HUDEP-2 (cell line): ENCODE results near the gene LAIR1.
"Not testable (repeated sequence)": the region's sequence is repeated elsewhere in the genome, so short reads cannot be mapped to it uniquely, and the experiment has no call there.

Source experiments
- DNase-seq, 76 experiments: peaks; one replicate each; lab custom pipeline; 2025; ENCODE audit not compliant: unreplicated experiment in 76 of 76; lab: John Stamatoyannopoulos, UW

Gene LAIR1

DNA sequence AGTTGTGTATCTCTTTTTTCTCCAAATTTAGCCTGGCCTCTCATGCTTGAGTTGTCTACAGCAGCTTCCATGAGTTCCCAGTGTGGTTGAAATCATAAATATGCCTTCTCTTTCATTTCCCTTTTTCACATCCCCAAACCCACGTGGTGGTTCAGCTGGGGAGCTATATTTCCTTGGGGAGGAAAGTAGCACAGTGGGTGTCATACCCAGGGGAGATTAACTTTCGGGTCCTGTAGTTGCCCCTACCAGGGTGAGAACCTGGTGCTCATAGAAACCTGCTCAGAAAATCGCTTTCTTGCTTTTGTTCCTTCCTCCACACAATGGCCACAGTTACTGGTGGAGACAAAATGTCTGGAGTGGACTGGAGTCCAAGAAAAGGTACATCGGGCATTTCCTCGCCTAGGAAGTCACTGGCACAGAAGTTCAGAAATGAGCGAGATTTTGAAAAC, 18.8 kb downstream of the LAIR1 start:
- no peak for DNase-seq

- DNase-seq: no peak
Observed at GRCh38 chr19:54343868-54344267, 20.9 kb downstream of the LAIR1 start.

GRCh38 chr19:54341295-54341694, 23.4 kb downstream of the LAIR1 start:
- DNase-seq: no peak

- peak in 6 of 76 experiments; percentile 10 to 40 (median 14) for DNase-seq
Observed at GRCh38 chr19:54339646-54340358, 24.9 kb downstream of the LAIR1 start.

DNA sequence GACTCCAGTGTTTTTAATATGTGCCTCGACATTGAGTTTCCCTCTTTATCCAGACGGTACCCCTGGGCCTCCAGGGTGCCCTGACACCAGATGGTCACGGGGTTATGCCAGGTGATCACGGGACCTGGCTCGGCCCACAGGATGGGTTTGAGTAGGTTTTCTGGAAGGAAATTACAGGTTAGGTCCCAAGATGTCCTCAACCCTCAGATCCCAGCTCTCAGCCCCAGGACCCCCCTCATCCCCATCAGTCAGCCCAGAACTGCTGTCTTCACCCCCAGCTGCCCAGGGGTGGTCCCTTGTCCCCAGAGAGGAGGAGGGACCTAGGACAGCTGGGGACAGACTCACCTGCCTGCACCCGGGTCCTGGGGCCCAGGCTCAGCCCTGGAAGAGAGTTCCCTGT, 26.2 kb downstream of the LAIR1 start:
- DNase-seq: no peak

DNA sequence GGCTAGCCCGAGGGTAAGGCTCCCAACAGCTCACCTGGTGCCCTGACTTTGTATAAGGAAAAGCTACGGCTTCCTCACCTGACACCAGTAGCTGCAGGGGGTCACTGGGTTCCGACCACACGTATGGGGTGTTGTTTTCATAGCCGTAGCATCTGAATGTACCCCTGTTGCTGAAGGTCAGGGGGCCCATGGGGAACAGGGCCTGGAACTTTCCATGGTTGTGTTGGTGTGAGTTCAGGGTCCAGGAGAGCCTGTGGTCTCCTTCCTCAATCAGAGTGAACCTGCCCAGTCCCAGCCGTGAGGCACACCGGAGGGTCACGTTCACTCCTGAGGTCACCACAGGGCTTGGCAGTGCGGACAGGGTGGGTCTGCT, 26.9 kb downstream of the LAIR1 start:
- no peak for DNase-seq

DNA sequence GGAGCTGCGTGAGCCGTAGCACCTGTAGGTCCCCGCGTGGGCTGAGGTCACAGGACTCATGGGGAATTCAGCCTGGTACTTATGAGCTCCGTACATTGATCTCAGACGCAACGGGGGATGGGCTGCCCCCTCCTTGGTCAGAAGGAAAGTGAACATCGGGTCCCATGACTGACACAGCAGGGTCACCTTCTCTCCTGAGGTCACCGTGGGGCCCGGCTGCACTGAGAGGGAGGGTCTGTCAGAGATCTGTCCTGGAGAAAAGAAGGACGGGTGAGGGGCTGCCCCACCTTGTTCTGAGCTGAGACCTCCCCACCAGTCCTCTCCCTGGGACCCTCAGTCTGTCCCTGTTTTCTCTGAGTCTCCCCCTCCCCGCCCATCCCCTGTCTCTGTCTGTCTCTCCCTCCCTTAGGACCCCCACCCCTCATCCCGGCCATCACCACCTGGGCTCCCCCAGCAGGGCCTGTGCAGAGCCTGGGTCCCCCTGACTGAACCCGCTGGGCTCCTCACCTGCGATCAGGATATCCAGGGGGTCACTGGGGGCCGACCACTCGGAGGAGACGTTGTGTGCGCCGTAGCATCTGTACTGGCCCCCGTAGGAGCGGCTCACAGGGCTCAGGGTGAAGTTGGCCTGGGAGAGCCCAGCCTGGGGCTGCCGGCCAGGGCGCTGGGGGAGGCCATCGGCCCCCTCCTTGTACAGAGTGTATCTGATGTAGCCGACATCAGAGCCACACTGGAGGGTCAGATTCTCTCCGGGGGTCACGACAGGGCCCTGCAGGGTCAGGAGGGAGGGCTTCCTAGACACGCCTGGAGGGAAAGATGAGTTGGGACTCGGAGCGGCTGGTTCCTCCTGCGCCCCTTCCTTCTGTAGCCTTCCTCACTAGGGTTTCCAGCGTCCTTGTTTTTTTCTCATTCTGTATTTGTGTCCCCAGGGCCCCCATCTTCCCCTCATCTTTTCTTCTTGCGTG, 27.6 kb downstream of the LAIR1 start:
- DNase-seq: no peak

- no peak for DNase-seq
Observed at GRCh38 chr19:54335979-54336892, 28.5 kb downstream of the LAIR1 start.

DNA sequence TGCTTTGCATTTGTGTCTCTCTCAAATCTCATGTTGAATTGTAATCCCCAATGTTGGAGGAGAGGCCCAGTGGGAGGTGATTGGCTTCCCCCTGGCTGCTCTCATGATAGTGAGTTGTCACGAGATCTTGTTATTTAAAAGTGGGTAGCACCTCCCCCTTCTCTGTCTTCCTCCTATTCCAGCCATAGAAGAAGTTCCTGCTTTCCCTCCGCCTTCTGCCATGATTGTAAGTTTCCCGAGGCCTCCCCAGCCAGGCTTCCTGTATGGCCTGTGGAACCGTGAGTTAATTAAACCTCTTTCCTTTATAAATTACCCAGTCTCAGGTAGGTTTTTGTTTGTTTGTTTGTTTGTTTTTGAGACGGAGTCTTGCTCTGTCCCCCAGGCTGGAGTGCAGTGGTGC, 29.6 kb downstream of the LAIR1 start:
- DNase-seq: peak in 2 of 76 experiments; percentile 8 to 21

DNA sequence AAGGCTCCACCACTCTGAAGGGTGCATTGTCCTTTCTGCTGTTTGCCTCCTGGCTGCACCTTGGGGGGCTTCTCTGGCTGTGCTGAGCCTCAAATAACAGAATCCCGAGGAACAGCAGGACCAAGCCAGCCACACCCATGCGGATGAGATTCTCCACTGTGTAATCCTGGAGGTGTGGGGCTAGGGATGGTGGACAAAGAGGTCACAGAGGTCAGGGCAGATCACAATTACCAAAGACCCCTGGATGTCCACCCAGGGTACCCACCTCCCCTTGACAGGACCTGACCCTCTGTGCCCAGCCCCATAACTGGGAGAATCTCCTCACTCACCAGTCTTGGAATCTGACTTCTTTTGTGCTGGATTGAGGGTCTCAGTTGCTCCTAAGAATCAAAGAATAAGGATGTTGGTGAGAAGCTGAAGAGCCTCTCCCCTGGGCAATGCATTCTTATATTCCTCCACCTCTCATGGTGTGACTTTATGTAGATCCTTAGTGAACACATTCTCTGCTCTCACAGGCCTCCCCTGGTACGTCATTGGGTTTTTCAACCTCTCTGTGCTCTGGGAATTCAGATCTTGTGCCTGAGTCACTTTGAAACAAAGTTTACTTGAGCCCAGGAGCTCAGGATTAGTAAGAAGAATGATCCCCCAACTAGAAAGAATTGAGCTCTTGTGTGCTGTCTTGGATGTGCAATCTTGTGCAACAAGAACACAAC, 31.0 kb downstream of the LAIR1 start:
- DNase-seq: no peak

GRCh38 chr19:54332149-54332548, 32.6 kb downstream of the LAIR1 start:
- no peak for DNase-seq

DNA sequence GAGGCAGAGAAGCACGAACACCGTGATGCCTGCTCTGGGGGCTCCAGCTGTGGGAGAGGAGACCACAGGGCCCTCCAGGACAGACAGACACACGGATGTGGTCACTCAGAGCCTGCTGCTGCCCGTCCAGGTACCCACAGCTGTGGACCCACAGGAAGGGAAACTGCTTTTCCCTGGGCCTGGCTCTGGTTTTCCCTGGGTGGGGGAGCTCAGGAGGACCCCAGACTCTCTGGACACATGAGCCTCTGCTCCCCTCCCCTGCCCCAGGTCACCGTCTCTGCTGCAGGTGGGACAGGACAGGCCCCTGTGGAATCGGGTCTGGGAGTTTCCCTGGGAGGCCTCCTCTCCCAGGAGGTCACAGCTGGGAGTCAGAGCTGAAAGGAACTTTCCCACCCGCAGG, 33.1 kb downstream of the LAIR1 start:
- DNase-seq: no peak

DNA sequence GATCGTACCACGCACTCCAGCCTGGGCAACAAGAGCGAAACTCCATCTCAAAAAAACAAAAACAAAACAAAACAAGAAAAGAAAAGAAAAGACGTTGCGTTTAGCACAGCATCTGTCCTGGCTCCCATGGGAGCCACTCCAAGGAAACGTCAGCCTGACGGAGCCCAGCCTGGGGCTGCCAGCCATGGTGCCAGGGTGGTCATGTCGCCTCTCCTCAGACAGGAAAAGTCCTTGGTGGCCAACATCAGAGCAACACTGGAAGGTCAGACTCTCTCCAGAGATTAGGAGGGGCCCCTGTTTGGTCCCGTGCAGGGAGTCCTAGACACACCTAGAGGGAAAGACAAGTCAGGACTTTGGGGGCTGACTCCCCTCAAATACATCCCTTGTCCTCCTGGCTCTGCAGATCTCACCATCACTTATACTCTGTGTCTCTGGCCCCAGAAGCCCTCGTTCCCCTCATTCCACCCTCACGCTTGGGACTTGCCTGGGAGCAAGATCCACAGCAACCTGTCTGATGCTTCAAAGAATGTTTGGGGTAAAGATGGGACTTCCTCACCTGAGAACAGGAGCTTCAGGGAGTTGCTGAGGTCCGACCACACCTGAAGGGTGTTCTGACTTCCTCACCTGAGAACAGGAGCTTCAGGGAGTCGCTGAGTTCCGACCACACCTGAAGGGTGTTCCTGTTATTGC, 35.1 kb downstream of the LAIR1 start:
- DNase-seq: no peak

DNA sequence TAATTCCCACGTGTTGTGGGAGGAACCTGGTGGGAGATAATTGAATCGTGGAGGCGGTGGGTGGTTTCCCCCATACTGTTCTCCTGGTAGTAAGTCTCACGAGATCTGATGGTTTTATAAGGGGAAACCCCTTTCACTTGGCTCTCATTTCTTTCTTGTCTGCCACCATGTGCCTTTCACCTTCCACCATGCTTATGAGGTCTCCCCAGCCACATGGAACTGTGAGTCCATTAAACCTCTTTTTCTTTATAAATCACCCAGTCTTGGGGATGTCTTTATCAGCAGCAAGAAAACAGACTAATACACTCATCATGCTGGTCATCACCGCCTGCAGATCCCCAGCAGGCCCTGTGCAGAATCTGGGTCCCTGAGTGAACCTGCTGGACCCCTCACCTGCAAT, 36.0 kb downstream of the LAIR1 start:
- not testable (repeated sequence) for DNase-seq

DNA sequence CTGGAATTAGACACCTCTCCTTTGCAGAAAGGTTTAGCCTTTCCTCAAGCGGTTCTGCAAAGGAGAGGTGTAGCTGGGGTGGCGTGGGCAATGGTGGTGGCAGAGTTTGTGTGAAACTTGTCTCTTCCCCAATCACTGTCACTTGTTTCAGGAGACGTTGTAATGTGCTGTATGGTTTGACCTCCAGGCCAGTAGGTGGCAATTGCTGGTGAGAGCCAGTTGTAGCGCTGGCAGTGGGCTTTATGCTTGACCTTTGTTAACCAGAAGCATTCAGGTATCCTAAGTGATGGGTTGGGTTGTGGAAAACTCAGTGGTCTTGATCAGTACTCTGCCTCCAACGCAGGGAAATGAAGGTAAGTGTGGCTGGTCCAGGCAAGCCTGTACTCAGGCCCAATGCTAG, 39.1 kb downstream of the LAIR1 start:
- no peak for DNase-seq

DNA sequence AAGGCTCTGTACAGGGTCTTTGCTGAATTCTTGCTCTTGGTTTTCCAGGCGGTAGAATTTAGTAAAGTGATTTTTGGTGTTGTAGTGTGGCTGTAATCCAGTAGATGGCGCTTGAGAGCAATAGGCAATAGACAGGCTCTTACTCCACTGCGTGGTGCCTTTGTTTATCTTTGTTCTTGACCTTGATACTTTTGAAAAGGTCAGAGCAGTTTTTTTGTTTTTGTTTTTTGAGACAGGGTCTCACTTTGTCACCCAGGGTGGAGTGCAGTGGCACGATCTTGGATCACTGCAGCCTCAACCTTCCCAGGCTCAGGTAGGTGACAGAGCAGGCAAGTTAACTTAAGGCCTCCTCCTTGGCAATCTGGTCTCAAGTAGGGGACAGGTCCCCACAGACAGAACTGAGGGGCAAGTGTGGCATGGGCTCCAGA, 39.5 kb downstream of the LAIR1 start:
- DNase-seq: peak in 28 of 76 experiments; percentile 8 to 69 (median 38)

DNA sequence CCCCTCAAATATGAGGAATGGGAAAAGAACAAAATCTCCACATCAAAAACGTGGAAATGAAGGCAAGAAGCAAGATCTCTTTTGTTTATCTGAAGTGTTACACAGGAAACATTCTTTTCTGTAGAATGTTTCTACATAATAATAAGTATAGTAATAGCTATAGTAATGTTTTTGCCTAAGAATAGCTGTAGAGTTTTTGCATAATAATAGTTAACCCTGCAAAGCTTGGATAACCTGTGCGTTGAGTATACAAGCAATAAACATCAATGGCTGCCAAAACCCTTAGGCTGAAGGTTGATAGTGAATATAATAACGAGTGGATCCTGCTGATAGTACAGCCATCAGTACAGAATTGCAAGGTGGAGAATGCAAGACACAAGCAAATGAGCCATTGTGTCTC, 40.7 kb downstream of the LAIR1 start:
- no peak for DNase-seq

DNA sequence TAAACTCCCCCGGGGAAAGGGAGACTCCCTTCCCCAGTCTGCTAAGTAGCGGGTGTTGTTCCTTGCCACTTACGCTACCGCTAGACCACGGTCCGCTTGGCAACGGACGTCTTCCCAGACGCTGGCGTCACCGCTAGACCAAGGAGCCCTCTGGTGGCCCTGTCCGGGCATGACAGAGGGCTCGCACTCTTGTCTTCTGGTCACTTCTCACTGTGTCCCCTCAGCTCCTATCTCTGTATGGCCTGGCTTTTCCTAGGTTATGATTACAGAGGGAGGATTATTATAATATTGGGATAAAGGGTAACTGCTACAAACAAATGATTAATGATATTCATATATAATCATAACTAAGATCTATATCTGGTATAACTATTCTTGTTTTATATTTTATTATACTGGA, 41.8 kb downstream of the LAIR1 start:
- DNase-seq: not testable (repeated sequence)

DNA sequence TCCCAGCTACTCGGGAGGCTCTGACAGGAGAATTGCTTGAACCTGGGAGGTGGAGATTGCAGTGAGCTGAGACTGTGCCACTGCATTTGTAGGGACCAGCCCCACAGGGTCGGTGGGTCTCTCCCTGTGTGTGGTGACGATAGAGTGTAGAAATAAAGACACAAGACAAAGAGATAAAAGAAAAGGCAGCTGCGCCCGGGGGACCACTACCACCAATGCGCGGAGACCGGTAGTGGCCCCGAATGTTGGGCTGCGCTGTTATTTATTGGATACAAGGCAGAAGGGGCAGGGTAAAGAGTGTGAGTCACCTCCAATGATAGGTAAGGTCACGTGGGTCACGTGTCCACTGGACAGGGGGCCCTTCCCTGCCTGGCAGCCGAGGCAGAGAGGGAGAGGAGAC, 42.4 kb downstream of the LAIR1 start:
- DNase-seq: not testable (repeated sequence)
